K562 (cell line): Measurements from ENCODE around the gene FAM162B. TPM values are rescaled to one million over a fixed set of nuclear protein-coding genes. Genes with fewer than 3 reads are reported as not detected.
A peak's percentile ranks its signal among the peaks of the same experiment; 100 is the strongest.

Experiments
- ATAC-seq: fragments of 200-7000 bp; cut with Tn5 transposase; 3 replicates; pipeline ENCODE4 v1.9.1; 2020; ENCODE audit warnings: moderate library complexity
- BruUV-seq: library from RNA; stranded (reverse); fragments of 400-500 nt; replicated peaks from 2 replicates; lab custom pipeline; 2021; lab: Mats Ljungman, UMichigan
- CTCF ChIA-PET: fragments of 300-600 bp; formaldehyde crosslinking; extraction: SDS; loops from one replicate; lab custom pipeline; 2021; ENCODE audit warnings: low intra/inter-chr PET ratio; lab: Yijun Ruan, JAX
- POLR2A ChIA-PET: fragments of 300-600, 350-650 bp; sonication (Branson Sonifier 250); formaldehyde crosslinking; extraction: SDS; loops from one replicate; lab custom pipeline; 2021; ENCODE audit warnings: antibody characterized with exemption, inconsistent platforms; lab: Yijun Ruan, JAX
- DNase-seq, 4 experiments: peaks; one replicate each; pipeline versions ENCODE4 v3.0.0 to v3.0.0-alpha.2; 2011 to 2018; ENCODE audit warnings: low spot score in 3 of 4, mixed read lengths in 3 of 4; ENCODE audit errors: extremely low read depth in 1 of 4
- FAIRE-seq: peaks from 2 replicates; lab custom pipeline; 2011; peaks lifted over from hg19 to GRCh38; lab: Jason Lieb, UNC
- H2AFZ ChIP-seq: 2 replicates; pipeline ENCODE4 v1.6.0; 2011; ENCODE audit warnings: low read depth, low read length, control low read depth, inconsistent platforms
- H3K27ac ChIP-seq: fragments of 200-600 bp; 3 replicates; pipeline ENCODE4 v1.8.0; 2011; ENCODE audit warnings: low read depth, mild to moderate bottlenecking, control low read depth, inconsistent platforms, low read length, moderate library complexity, mixed read lengths; ENCODE audit errors: extremely low read depth
- H3K27me3 ChIP-seq, 2 experiments: fragments of 300-600 bp in 1 of 2; 2 replicates in 1 of 2; 3 replicates in 1 of 2; pipeline versions ENCODE4 v1.6.0 to v1.8.0; 2011; ENCODE audit warnings: inconsistent platforms in 2 of 2, low read length in 2 of 2, mild to moderate bottlenecking in 1 of 2, mixed read lengths in 1 of 2, moderate library complexity in 1 of 2; ENCODE audit not compliant: control insufficient read depth in 2 of 2, insufficient read depth in 2 of 2
- H3K36me3 ChIP-seq: fragments of 300-600 bp; 3 replicates; pipeline ENCODE4 v1.8.0; 2011; ENCODE audit warnings: mild to moderate bottlenecking, low read length, inconsistent platforms; ENCODE audit not compliant: control insufficient read depth, insufficient read depth
- H3K4me1 ChIP-seq, 2 experiments: fragments of 200-600 bp in 1 of 2; replicated peaks in 1 of 2; 2 replicates in 1 of 2; 3 replicates in 1 of 2; pipeline versions ENCODE4 v1.5.1 to v1.8.0; 2011; ENCODE audit warnings: inconsistent platforms in 2 of 2, low read length in 2 of 2, mild to moderate bottlenecking in 1 of 2, mixed read lengths in 1 of 2, moderate library complexity in 1 of 2; ENCODE audit not compliant: control insufficient read depth in 2 of 2, insufficient read depth in 2 of 2
- H3K4me2 ChIP-seq: 2 replicates; pipeline ENCODE4 v1.6.1; 2011; ENCODE audit warnings: low read length, control low read depth, inconsistent platforms, mixed read lengths; ENCODE audit not compliant: insufficient read depth
- H3K4me3 ChIP-seq: fragments of 200-600 bp; sonication (generic), shearing (Covaris generic); 2 replicates; pipeline ENCODE4 v1.5.1; 2016; ENCODE audit warnings: control low read depth, inconsistent platforms
- H3K79me2 ChIP-seq: fragments of 200-600 bp; 3 replicates; pipeline ENCODE4 v1.8.0; 2011; ENCODE audit warnings: low read length, inconsistent platforms; ENCODE audit not compliant: control insufficient read depth, insufficient read depth
- H3K9ac ChIP-seq, 2 experiments: 2 replicates each; pipeline versions ENCODE4 v1.6.0 to v1.6.1; 2011; ENCODE audit warnings: low read depth in 2 of 2, low read length in 2 of 2, control low read depth in 1 of 2, inconsistent platforms in 1 of 2, mild to moderate bottlenecking in 1 of 2, mixed read lengths in 1 of 2; ENCODE audit not compliant: insufficient read depth in 1 of 2
- H3K9me1 ChIP-seq: one replicate; pipeline ENCODE4 v1.6.0; 2011; ENCODE audit warnings: inconsistent platforms, mild to moderate bottlenecking, low read length, moderate library complexity; ENCODE audit not compliant: control insufficient read depth, insufficient read depth
- H3K9me3 ChIP-seq: replicated peaks from 2 replicates; pipeline ENCODE4 v1.5.1; 2011; ENCODE audit warnings: low read depth, low read length, inconsistent platforms; ENCODE audit not compliant: control insufficient read depth, insufficient read depth
- H4K20me1 ChIP-seq: replicated peaks from 2 replicates; pipeline ENCODE4 v1.6.1; 2011; ENCODE audit warnings: low read length, inconsistent platforms, mixed read lengths; ENCODE audit not compliant: control insufficient read depth, insufficient read depth
- C11orf30 ChIP-seq: fragments of 450-650 bp; IDR thresholded peaks from 2 replicates; pipeline ENCODE4 v1.6.1; 2016; ENCODE audit warnings: low read depth, mild to moderate bottlenecking
- GATAD2A ChIP-seq: fragments of 450-650 bp; IDR thresholded peaks from 2 replicates; pipeline ENCODE4 v1.6.1; 2017
- MAFG ChIP-seq: fragments of 450-650 bp; conservative IDR thresholded peaks from 2 replicates; pipeline ENCODE4 v1.6.1; 2016; ENCODE audit warnings: missing genetic modification characterization, missing compliant biosample characterization
- NFE2 ChIP-seq: IDR thresholded peaks from 2 replicates; pipeline ENCODE4 v1.6.1; 2014; ENCODE audit warnings: antibody characterized with exemption, low read depth
- NFIC ChIP-seq: fragments of 450-650 bp; IDR thresholded peaks from 2 replicates; pipeline ENCODE4 v1.6.1; 2017; ENCODE audit warnings: mild to moderate bottlenecking, inconsistent platforms
- NFIX ChIP-seq: fragments of 250-450 bp; sonication (Bioruptor Pico); IDR thresholded peaks from 2 replicates; pipeline ENCODE4 v1.4.0; 2020; ENCODE audit warnings: low read depth, mild to moderate bottlenecking, moderate library complexity
- SREBF1 ChIP-seq: fragments of 150-350 bp; IDR thresholded peaks from 2 replicates; pipeline ENCODE4 v1.6.1; 2014; ENCODE audit warnings: antibody characterized with exemption, low read depth, low read length, borderline replicate concordance
- SRSF9 ChIP-seq: fragments of 200-400 bp; formaldehyde crosslinking; IDR thresholded peaks from 2 replicates; pipeline ENCODE4 v1.6.1; 2017; ENCODE audit warnings: low read depth, low read length, borderline replicate concordance
- STAT5A ChIP-seq: IDR thresholded peaks from 2 replicates; pipeline ENCODE4 v1.6.1; 2012; ENCODE audit warnings: low read length, inconsistent platforms, borderline replicate concordance
- ZNF224 ChIP-seq: sonication (generic); formaldehyde crosslinking; IDR thresholded peaks from 2 replicates; pipeline ENCODE4 v1.8.0; 2022; ENCODE audit warnings: mild to moderate bottlenecking, missing genetic modification reagents
- ZNF316 ChIP-seq: fragments of 450-650 bp; IDR thresholded peaks from 2 replicates; pipeline ENCODE4 v1.6.1; 2016
- ZNF551 ChIP-seq: fragments of 250-450 bp; sonication (Bioruptor Pico); IDR thresholded peaks from 2 replicates; pipeline ENCODE4 v1.5.0; 2021; ENCODE audit warnings: mild to moderate bottlenecking, moderate library complexity
- WGBS: fragments of 100-300 bp; shearing (Covaris generic); methylation state at CpG from one replicate; pipeline ENCODE4 v1.1.6; 2016; ENCODE audit warnings: low coverage, mixed read lengths; ENCODE audit not compliant: insufficient coverage; ENCODE audit errors: missing lambda C conversion rate; 5-methylcytosine and 5-hydroxymethylcytosine counted together
- in situ Hi-C: fragments of 300-500 bp; cut with MboI; formaldehyde crosslinking; loops from 4 replicates; pipeline ENCODE4 v1.15.0; 2018; ENCODE audit warnings: inconsistent platforms, mixed read lengths
- intact Hi-C: fragments of 100-400 bp; cut with micrococcal nuclease; formaldehyde crosslinking; loops from 2 replicates; pipeline ENCODE4 v1.14.2; 2022
- polyA plus RNA-seq, 8 experiments: library from polyadenylated mRNA; depleted of rRNA in 4 of 8; stranded (reverse) in 5 of 8; unstranded in 3 of 8; fragments of >200 nt; fragmentation: Nextera tagmentation in 2 of 8; fragmentation: Illumina TruSeq in 1 of 8; extraction: Ambion mirVana in 2 of 8; extraction: Trizol in 1 of 8; gene quantifications; 2 replicates each; pipeline versions ENCODE4 v1.2.1 to v1.2.3, GENCODE V29; 2011 to 2014; ENCODE audit warnings: inconsistent platforms in 1 of 8, missing spikeins in 1 of 8
- total RNA-seq, 7 experiments: library from RNA; depleted of rRNA in 6 of 7; stranded (reverse); fragments of >200 nt in 6 of 7; fragmentation: Illumina TruSeq in 2 of 7; extraction: Trizol in 2 of 7; gene quantifications; 2 replicates each; pipeline versions ENCODE4 v1.2.1 to v1.2.3, GENCODE V29; 2011 to 2021; ENCODE audit warnings: low replicate concordance in 1 of 7
- TF ChIP-seq, protein P1 (sequence below): sonication (generic); formaldehyde crosslinking; IDR thresholded peaks from 2 replicates; pipeline ENCODE4 v1.8.0; 2022; ENCODE audit warnings: missing genetic modification reagents, mild to moderate bottlenecking, moderate library complexity, borderline replicate concordance

Gene FAM162B
- total and polyA plus RNA-seq, 9 of the 15 experiments (the other 6 are each of a cell fraction or from before 2014, with no cell fraction given), result not detected

DNA sequence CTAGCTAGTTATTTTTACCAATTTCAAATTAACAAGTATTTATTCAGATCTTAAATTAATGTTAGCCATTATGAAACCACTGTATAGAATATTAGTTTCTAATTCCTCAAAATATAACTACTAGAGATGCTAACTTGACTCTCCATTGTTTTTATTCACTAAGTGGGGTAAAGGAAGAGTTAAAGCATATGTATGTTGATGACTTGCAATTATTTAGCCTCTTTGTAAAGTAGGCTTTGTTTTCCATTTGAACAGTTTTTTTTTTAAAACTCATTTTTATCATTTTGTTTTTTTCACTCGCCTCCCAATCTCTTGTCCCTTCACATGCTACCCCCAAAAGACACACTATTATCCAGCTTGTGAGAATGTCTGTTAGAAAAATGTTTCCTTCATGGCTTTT is 3.3 kb downstream of the FAM162B start:
- FAIRE-seq, result peak; percentile 46

More for the DNA sequence above, 3.3 kb downstream of the FAM162B start:
- ATAC-seq (no peak), DNase-seq (no peak)
- H3K27me3 ChIP-seq, result no peaks in the 10 kb centered on the region
- no peak overlapping the region for H3K4me2 ChIP-seq
- H3K27ac ChIP-seq, result no peak overlapping the region
- no peaks in the 10 kb centered on the region for H3K79me2 ChIP-seq
- intact Hi-C loops (no loop called here), in situ Hi-C loops (no loop called here)
- H3K4me3 ChIP-seq, result no peak overlapping the region
- ChIA-PET CTCF (no interaction called here), POLR2A (no interaction called here)
- H3K9me3 ChIP-seq, result no peaks in the 10 kb centered on the region
- 17% methylated on average over 1 of the region's 1 CpG for WGBS
- peak; percentile 50; the same call in 1 of the 2 replicates for TF ChIP-seq NFE2
- no peak for TF ChIP-seq SREBF1
- TF ChIP-seq C11orf30, result peak; percentile 58
- no peak for TF ChIP-seq NFIC
- TF ChIP-seq ZNF224 (CRISPR knock-in tag), result no peak
- TF ChIP-seq GATAD2A, result no peak
- TF ChIP-seq, protein P1, sequence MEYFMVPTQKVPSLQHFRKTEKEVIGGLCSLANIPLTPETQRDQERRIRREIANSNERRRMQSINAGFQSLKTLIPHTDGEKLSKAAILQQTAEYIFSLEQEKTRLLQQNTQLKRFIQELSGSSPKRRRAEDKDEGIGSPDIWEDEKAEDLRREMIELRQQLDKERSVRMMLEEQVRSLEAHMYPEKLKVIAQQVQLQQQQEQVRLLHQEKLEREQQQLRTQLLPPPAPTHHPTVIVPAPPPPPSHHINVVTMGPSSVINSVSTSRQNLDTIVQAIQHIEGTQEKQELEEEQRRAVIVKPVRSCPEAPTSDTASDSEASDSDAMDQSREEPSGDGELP (CRISPR knock-in tag), result no peak
- TF ChIP-seq NFIX (CRISPR knock-in tag), result no peak
- TF ChIP-seq SRSF9, result no peak
- TF ChIP-seq STAT5A, result no peak
- TF ChIP-seq ZNF316, result peak; percentile 57
- TF ChIP-seq ZNF551, result no peak
- TF ChIP-seq MAFG (tag), result peak; percentile 48; the same call in 1 of the 2 replicates
- BruUV-seq, result no TSS peak
- H3K9ac ChIP-seq, result no peak overlapping the region
- H2AFZ ChIP-seq, result no peak overlapping the region
- peaks cover 0 to 4% of the 10 kb centered on the region in 2 experiments; a peak in 1 of 5 replicates for H3K4me1 ChIP-seq
- H3K36me3 ChIP-seq, result no peaks in the 10 kb centered on the region
- no peaks in the 10 kb centered on the region for H4K20me1 ChIP-seq
- H3K9me1 ChIP-seq, result no peaks in the 10 kb centered on the region
